A549 (cell line): Measurements from ENCODE around the gene MIA.

ENCODE experiments used
- CBX2 ChIP-seq: fragments of 200-600 bp; sonication (generic); IDR thresholded peaks from 2 replicates; pipeline ENCODE4 v1.6.1; 2016; ENCODE audit warnings: low read depth, mild to moderate bottlenecking, borderline replicate concordance
- CEBPB ChIP-seq, 2 experiments: fragments of >200 bp in 1 of 2; sonication (Bioruptor Twin) in 1 of 2; formaldehyde crosslinking in 1 of 2; IDR thresholded peaks; 2 replicates each; pipeline ENCODE4 v1.6.1; 2012 to 2016
- KDM1A ChIP-seq: fragments of 200-600 bp; sonication (generic); IDR thresholded peaks from 2 replicates; pipeline ENCODE4 v1.6.1; 2016; ENCODE audit warnings: low read depth, mild to moderate bottlenecking
- MAX ChIP-seq: IDR thresholded peaks from 2 replicates; pipeline ENCODE4 v1.6.1; 2012
- POLR2A ChIP-seq: IDR thresholded peaks from 2 replicates; pipeline ENCODE4 v1.6.1; 2012; ENCODE audit warnings: mild to moderate bottlenecking, low read length
- REST ChIP-seq: fragments of 200-600 bp; sonication (generic); IDR thresholded peaks from 2 replicates; pipeline ENCODE4 v1.6.1; 2016; ENCODE audit warnings: antibody characterized with exemption, mild to moderate bottlenecking, moderate library complexity
- RNF2 ChIP-seq: fragments of 200-600 bp; sonication (generic); IDR thresholded peaks from 2 replicates; pipeline ENCODE4 v1.6.1; 2016; ENCODE audit warnings: low read depth, mild to moderate bottlenecking, antibody characterized with exemption, moderate library complexity, borderline replicate concordance
- SREBF2 ChIP-seq: fragments of 450-650 bp; IDR thresholded peaks from 2 replicates; pipeline ENCODE4 v1.6.1; 2014; ENCODE audit warnings: mild to moderate bottlenecking, moderate library complexity
- TF ChIP-seq, protein P1 (sequence below): fragments of >200 bp; sonication (Bioruptor Twin); formaldehyde crosslinking; IDR thresholded peaks from 3 replicates; pipeline ENCODE4 v1.5.1; 2016
- TF ChIP-seq, protein P2 (sequence below): fragments of >200 bp; sonication (Bioruptor Twin); formaldehyde crosslinking; IDR thresholded peaks from 3 replicates; pipeline ENCODE4 v1.6.1; 2016

GRCh38 chr19:40739871-40740703 is 35.2 kb upstream of the MIA start:
- no peak for TF ChIP-seq CBX2
- TF ChIP-seq POLR2A, result no peak
- no peak for TF ChIP-seq RNF2
- no peak for TF ChIP-seq SREBF2
- TF ChIP-seq CEBPB (IDR thresholded peaks at IDR 0.05), result no peak
- TF ChIP-seq MAX, result no peak
- TF ChIP-seq REST, result no peak
- no peak for TF ChIP-seq KDM1A
- TF ChIP-seq, protein P1, sequence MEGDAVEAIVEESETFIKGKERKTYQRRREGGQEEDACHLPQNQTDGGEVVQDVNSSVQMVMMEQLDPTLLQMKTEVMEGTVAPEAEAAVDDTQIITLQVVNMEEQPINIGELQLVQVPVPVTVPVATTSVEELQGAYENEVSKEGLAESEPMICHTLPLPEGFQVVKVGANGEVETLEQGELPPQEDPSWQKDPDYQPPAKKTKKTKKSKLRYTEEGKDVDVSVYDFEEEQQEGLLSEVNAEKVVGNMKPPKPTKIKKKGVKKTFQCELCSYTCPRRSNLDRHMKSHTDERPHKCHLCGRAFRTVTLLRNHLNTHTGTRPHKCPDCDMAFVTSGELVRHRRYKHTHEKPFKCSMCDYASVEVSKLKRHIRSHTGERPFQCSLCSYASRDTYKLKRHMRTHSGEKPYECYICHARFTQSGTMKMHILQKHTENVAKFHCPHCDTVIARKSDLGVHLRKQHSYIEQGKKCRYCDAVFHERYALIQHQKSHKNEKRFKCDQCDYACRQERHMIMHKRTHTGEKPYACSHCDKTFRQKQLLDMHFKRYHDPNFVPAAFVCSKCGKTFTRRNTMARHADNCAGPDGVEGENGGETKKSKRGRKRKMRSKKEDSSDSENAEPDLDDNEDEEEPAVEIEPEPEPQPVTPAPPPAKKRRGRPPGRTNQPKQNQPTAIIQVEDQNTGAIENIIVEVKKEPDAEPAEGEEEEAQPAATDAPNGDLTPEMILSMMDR, result no peak
- TF ChIP-seq, protein P2, sequence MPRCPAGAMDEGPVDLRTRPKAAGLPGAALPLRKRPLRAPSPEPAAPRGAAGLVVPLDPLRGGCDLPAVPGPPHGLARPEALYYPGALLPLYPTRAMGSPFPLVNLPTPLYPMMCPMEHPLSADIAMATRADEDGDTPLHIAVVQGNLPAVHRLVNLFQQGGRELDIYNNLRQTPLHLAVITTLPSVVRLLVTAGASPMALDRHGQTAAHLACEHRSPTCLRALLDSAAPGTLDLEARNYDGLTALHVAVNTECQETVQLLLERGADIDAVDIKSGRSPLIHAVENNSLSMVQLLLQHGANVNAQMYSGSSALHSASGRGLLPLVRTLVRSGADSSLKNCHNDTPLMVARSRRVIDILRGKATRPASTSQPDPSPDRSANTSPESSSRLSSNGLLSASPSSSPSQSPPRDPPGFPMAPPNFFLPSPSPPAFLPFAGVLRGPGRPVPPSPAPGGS, result no peak
